GM23338 (cell line): ENCODE results near the gene PHTF1. TPM values are rescaled to one million over a fixed set of nuclear protein-coding genes. Genes with fewer than 3 reads are reported as not detected.

Source experiments
- ATAC-seq: fragments of 200-7000 bp; cut with Tn5 transposase; 3 replicates; pipeline ENCODE4 v1.9.1; 2020
- DNase-seq: peaks from one replicate; pipeline ENCODE4 v3.0.0-alpha.2; 2015; ENCODE audit warnings: low spot score
- H2AFZ ChIP-seq: fragments of 200-600 bp; sonication (generic); 2 replicates; pipeline ENCODE4 v1.8.0; 2016; ENCODE audit warnings: antibody characterized with exemption, mild to moderate bottlenecking, moderate library complexity
- H3F3A ChIP-seq: fragments of 200-600 bp; sonication (generic); replicated peaks from 2 replicates; pipeline ENCODE4 v1.8.0; 2017; ENCODE audit warnings: antibody characterized with exemption, mixed run types, low read depth
- H3K27ac ChIP-seq: fragments of 200-600 bp; sonication (generic); 2 replicates; pipeline ENCODE4 v1.6.1; 2016; ENCODE audit warnings: low read depth
- H3K27me3 ChIP-seq: fragments of 200-600 bp; sonication (generic); 2 replicates; pipeline ENCODE4 v1.8.0; 2016; ENCODE audit warnings: mild to moderate bottlenecking, mixed run types, moderate library complexity; ENCODE audit not compliant: insufficient read depth
- H3K36me3 ChIP-seq: fragments of 200-600 bp; sonication (generic); 2 replicates; pipeline ENCODE4 v1.8.0; 2016; ENCODE audit warnings: mild to moderate bottlenecking; ENCODE audit not compliant: insufficient read depth
- H3K4me1 ChIP-seq: fragments of 200-600 bp; sonication (generic); 2 replicates; pipeline ENCODE4 v1.8.0; 2016; ENCODE audit warnings: mild to moderate bottlenecking, moderate library complexity; ENCODE audit not compliant: insufficient read depth
- H3K4me2 ChIP-seq: fragments of 200-600 bp; sonication (generic); 2 replicates; pipeline ENCODE4 v1.7.1; 2017; ENCODE audit warnings: mixed run types
- H3K4me3 ChIP-seq: fragments of 200-600 bp; sonication (generic); 2 replicates; pipeline ENCODE4 v1.6.1; 2016; ENCODE audit warnings: mixed run types
- H3K79me2 ChIP-seq: fragments of 200-600 bp; sonication (generic); replicated peaks from 2 replicates; pipeline ENCODE4 v1.8.0; 2017; ENCODE audit warnings: mild to moderate bottlenecking; ENCODE audit not compliant: insufficient read depth
- H3K9me2 ChIP-seq: fragments of 200-600 bp; sonication (generic); 2 replicates; pipeline ENCODE4 v1.8.0; 2017; ENCODE audit not compliant: insufficient read depth
- H4K20me1 ChIP-seq: fragments of 200-600 bp; sonication (generic); replicated peaks from 2 replicates; pipeline ENCODE4 v1.8.0; 2017; ENCODE audit warnings: mild to moderate bottlenecking; ENCODE audit not compliant: insufficient read depth
- H3K27ac Mint-ChIP-seq: 2 replicates; pipeline ENCODE4 v1.8.0; 2020; ENCODE audit warnings: inconsistent platforms, mild to moderate bottlenecking, moderate library complexity, mixed read lengths
- H3K27me3 Mint-ChIP-seq: 3 replicates; pipeline ENCODE4 v1.8.0; 2022; ENCODE audit warnings: low read depth, mild to moderate bottlenecking, moderate library complexity, mixed read lengths, inconsistent platforms; ENCODE audit not compliant: insufficient read depth, poor library complexity
- H3K36me3 Mint-ChIP-seq: 3 replicates; pipeline ENCODE4 v1.8.0; 2021; ENCODE audit warnings: low read depth, mild to moderate bottlenecking, inconsistent platforms, moderate library complexity, mixed read lengths
- H3K4me1 Mint-ChIP-seq: 3 replicates; pipeline ENCODE4 v1.8.0; 2020; ENCODE audit warnings: mild to moderate bottlenecking, inconsistent platforms, mixed read lengths
- H3K4me3 Mint-ChIP-seq: 3 replicates; pipeline ENCODE4 v1.8.0; 2021; ENCODE audit warnings: moderate library complexity, mild to moderate bottlenecking, inconsistent platforms, mixed read lengths
- H3K9me3 Mint-ChIP-seq: 3 replicates; pipeline ENCODE4 v1.8.0; 2020; ENCODE audit warnings: moderate library complexity, mild to moderate bottlenecking, inconsistent platforms, mixed read lengths
- CREB1 ChIP-seq: fragments of 250-450 bp; sonication (Bioruptor Pico); IDR thresholded peaks from 2 replicates; pipeline ENCODE4 v1.5.0; 2020; ENCODE audit warnings: low read depth, mild to moderate bottlenecking, moderate library complexity
- EZH2 ChIP-seq: fragments of 200-600 bp; sonication (generic); IDR thresholded peaks from one replicate; pipeline ENCODE4 v1.8.0; 2017; ENCODE audit warnings: antibody characterized with exemption, mild to moderate bottlenecking, low read depth; ENCODE audit not compliant: unreplicated experiment
- EZH2phosphoT487 ChIP-seq: fragments of 200-600 bp; sonication (generic); IDR thresholded peaks from one replicate; pipeline ENCODE4 v1.8.1; 2018; ENCODE audit warnings: antibody characterized with exemption; ENCODE audit not compliant: unreplicated experiment
- JUNB ChIP-seq: IDR thresholded peaks from one replicate; pipeline ENCODE4 v1.6.1; 2016; ENCODE audit warnings: antibody characterized with exemption; ENCODE audit not compliant: unreplicated experiment
- NANOG ChIP-seq: IDR thresholded peaks from 2 replicates; pipeline ENCODE4 v1.6.1; 2016; ENCODE audit warnings: antibody characterized with exemption, borderline replicate concordance
- POLR2AphosphoS5 ChIP-seq: IDR thresholded peaks from 2 replicates; pipeline ENCODE4 v1.6.1; 2016; ENCODE audit warnings: antibody characterized with exemption, low read depth
- REST ChIP-seq: IDR thresholded peaks from one replicate; pipeline ENCODE4 v1.6.1; 2018; ENCODE audit warnings: antibody characterized with exemption; ENCODE audit not compliant: unreplicated experiment
- STAT1 ChIP-seq: IDR thresholded peaks from one replicate; pipeline ENCODE4 v1.6.1; 2016; ENCODE audit warnings: antibody characterized with exemption; ENCODE audit not compliant: unreplicated experiment
- ZNF114 ChIP-seq: fragments of 250-450 bp; sonication (Bioruptor Pico); IDR thresholded peaks from 2 replicates; pipeline ENCODE4 v1.5.0; 2020; ENCODE audit warnings: mild to moderate bottlenecking, moderate library complexity
- ZNF331 ChIP-seq: fragments of 250-450 bp; sonication (Bioruptor Pico); IDR thresholded peaks from 2 replicates; pipeline ENCODE4 v1.5.0; 2020; ENCODE audit warnings: low read depth, mild to moderate bottlenecking, moderate library complexity
- ZNF462 ChIP-seq: fragments of 250-450 bp; sonication (Bioruptor Pico); IDR thresholded peaks from 2 replicates; pipeline ENCODE4 v1.5.0; 2020; ENCODE audit warnings: mild to moderate bottlenecking, moderate library complexity
- polyA plus RNA-seq: library from polyadenylated mRNA; unstranded; fragments of >200 nt; fragmentation: Nextera tagmentation; extraction: Ambion mirVana; gene quantifications from 2 replicates; pipeline ENCODE4 v1.2.1, GENCODE V29; 2016
- total RNA-seq: library from RNA; depleted of rRNA; stranded (reverse); fragments of >200 nt; shearing (Covaris generic); gene quantifications from 2 replicates; pipeline ENCODE4 v1.2.3, GENCODE V29; 2014
- TF ChIP-seq, protein P1 (sequence below): IDR thresholded peaks from 2 replicates; pipeline ENCODE4 v1.6.1; 2016; ENCODE audit warnings: antibody characterized with exemption
- TF ChIP-seq, protein P2 (sequence below), 2 experiments: fragments of 200-600 bp in 1 of 2; sonication (generic) in 1 of 2; conservative IDR thresholded peaks; 2 replicates each; pipeline versions ENCODE4 v1.5.1 to v1.6.1; 2016 to 2017; ENCODE audit warnings: antibody characterized with exemption in 2 of 2, low read depth in 2 of 2, mild to moderate bottlenecking in 2 of 2, moderate library complexity in 1 of 2

The PHTF1 gene
- total and polyA plus RNA-seq, 2 experiments from 2014 or later, result 19.1 to 21.6 TPM

DNA sequence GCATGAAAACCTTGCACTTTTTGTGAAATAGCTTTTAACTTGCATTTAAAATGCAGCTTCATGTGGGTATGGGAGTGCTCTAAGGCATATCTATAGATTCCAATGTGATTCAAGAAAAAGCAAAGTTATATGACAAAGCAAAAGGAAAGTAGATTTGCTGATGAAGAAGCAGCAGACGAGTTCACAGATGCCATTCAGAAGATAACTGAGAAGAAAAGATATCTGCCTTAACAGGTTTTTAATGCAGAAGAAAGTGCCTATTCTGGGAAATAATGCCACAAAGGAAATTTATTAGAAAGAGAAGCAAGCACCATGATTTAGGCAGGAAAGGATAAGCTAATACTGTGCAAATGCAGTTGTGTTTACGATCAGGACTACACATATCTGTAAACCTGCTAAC lies 68.1 kb downstream of the PHTF1 start:
- H3K4me1 ChIP-seq, result no peaks in the 10 kb centered on the region
- no peaks in the 10 kb centered on the region for H3F3A ChIP-seq
- H3K9me3 Mint-ChIP-seq, result peaks cover 25% of the 10 kb centered on the region
- H3K36me3 Mint-ChIP-seq, result peaks cover 60% of the 10 kb centered on the region
- H3K4me3 ChIP-seq, result no peak overlapping the region
- TF ChIP-seq ZNF114 (CRISPR knock-in tag) (no peak), REST (no peak), JUNB (no peak), NANOG (no peak), EZH2 (no peak), STAT1 (no peak), CREB1 (CRISPR knock-in tag) (no peak), EZH2phosphoT487 (no peak), POLR2AphosphoS5 (no peak), ZNF462 (no peak), ZNF331 (no peak)
- TF ChIP-seq, protein P1, sequence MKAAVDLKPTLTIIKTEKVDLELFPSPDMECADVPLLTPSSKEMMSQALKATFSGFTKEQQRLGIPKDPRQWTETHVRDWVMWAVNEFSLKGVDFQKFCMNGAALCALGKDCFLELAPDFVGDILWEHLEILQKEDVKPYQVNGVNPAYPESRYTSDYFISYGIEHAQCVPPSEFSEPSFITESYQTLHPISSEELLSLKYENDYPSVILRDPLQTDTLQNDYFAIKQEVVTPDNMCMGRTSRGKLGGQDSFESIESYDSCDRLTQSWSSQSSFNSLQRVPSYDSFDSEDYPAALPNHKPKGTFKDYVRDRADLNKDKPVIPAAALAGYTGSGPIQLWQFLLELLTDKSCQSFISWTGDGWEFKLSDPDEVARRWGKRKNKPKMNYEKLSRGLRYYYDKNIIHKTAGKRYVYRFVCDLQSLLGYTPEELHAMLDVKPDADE, result no peak
- TF ChIP-seq, protein P2, sequence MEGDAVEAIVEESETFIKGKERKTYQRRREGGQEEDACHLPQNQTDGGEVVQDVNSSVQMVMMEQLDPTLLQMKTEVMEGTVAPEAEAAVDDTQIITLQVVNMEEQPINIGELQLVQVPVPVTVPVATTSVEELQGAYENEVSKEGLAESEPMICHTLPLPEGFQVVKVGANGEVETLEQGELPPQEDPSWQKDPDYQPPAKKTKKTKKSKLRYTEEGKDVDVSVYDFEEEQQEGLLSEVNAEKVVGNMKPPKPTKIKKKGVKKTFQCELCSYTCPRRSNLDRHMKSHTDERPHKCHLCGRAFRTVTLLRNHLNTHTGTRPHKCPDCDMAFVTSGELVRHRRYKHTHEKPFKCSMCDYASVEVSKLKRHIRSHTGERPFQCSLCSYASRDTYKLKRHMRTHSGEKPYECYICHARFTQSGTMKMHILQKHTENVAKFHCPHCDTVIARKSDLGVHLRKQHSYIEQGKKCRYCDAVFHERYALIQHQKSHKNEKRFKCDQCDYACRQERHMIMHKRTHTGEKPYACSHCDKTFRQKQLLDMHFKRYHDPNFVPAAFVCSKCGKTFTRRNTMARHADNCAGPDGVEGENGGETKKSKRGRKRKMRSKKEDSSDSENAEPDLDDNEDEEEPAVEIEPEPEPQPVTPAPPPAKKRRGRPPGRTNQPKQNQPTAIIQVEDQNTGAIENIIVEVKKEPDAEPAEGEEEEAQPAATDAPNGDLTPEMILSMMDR (conservative IDR thresholded peaks at IDR 0.05; ENCODE audit: low read depth in 2 of 2), result no peak
- H3K27me3 ChIP-seq, result no peaks in the 10 kb centered on the region
- H3K27ac Mint-ChIP-seq, result no peak overlapping the region
- no peaks in the 10 kb centered on the region for H3K79me2 ChIP-seq
- H3K9me2 ChIP-seq, result no peaks in the 10 kb centered on the region
- no peaks in the 10 kb centered on the region for H4K20me1 ChIP-seq
- peaks cover 9% of the 10 kb centered on the region; the same call in 1 of the 2 replicates for H3K36me3 ChIP-seq
- H3K27ac ChIP-seq, result no peak overlapping the region
- no peaks in the 10 kb centered on the region for H3K4me1 Mint-ChIP-seq
- H3K4me2 ChIP-seq, result no peak overlapping the region
- no peak for DNase-seq
- no peak overlapping the region for H2AFZ ChIP-seq
- H3K4me3 Mint-ChIP-seq, result no peak overlapping the region
- no peaks in the 10 kb centered on the region for H3K27me3 Mint-ChIP-seq
- ATAC-seq, result no peak
